GM19455 (cell line): ENCODE measurements around the gene PPP6R3.

Source experiments
- ATAC-seq: cut with Tn5 transposase; IDR thresholded peaks from one replicate; pipeline ENCODE4 v1.9.1; 2021; ENCODE audit not compliant: unreplicated experiment

Gene PPP6R3

DNA sequence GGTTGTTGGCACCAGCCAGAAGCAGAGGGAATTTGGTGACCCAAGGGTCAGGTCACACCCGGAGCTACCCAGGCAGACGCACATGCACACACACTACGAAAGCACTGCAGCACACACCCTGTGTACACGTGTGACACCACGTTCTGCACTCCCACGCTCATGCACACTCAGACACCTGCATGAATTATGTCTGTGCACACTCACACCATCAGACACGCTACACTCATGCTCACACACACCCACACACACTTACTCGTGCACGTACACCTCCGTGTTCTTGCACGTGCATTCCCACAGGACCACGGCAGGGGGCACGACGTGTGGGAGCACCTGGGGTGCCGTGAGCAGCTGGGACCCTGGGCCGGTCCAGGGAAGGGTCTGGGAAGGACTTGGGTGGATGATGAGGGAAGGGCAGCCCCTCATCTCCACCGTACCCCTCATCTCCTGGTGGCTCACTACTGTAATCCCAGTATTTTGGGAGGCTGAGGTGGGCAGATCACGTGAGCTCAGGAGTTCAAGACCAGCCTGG, 203.0 kb downstream of the PPP6R3 start:
- ATAC-seq: no peak

GRCh38 chr11:68664141-68664540, 203.6 kb downstream of the PPP6R3 start:
- ATAC-seq: no peak

- no peak for ATAC-seq
Measured at GRCh38 chr11:68664906-68665305, 204.4 kb downstream of the PPP6R3 start.
